Trophoblast cell (in vitro differentiated cells and primary cell): ENCODE data around the gene LEMD3.

Experiments
- DNase-seq, 2 donors: peaks; one replicate each; pipeline ENCODE4 v3.0.0-alpha.2; 2016
- H2AFZ ChIP-seq: 2 replicates; pipeline ENCODE4 v1.6.1; 2013; ENCODE audit warnings: low read length, moderate library complexity, mild to moderate bottlenecking; ENCODE audit not compliant: insufficient read depth, poor library complexity
- H2AK5ac ChIP-seq: 2 replicates; pipeline ENCODE4 v1.6.1; 2013; ENCODE audit warnings: mild to moderate bottlenecking, low read length
- H2BK120ac ChIP-seq: 2 replicates; pipeline ENCODE4 v1.6.1; 2013; ENCODE audit warnings: low read length, mild to moderate bottlenecking, moderate library complexity; ENCODE audit not compliant: insufficient read depth, poor library complexity
- H2BK12ac ChIP-seq: 2 replicates; pipeline ENCODE4 v1.6.1; 2013; ENCODE audit warnings: mild to moderate bottlenecking, low read length, moderate library complexity
- H2BK5ac ChIP-seq: 2 replicates; pipeline ENCODE4 v1.6.1; 2013; ENCODE audit warnings: low read length, low read depth, moderate library complexity, mild to moderate bottlenecking; ENCODE audit not compliant: poor library complexity
- H3K14ac ChIP-seq: 2 replicates; pipeline ENCODE4 v1.6.1; 2013; ENCODE audit warnings: mild to moderate bottlenecking, low read length
- H3K18ac ChIP-seq: 2 replicates; pipeline ENCODE4 v1.6.1; 2013; ENCODE audit warnings: mild to moderate bottlenecking, low read length
- H3K23ac ChIP-seq: 2 replicates; pipeline ENCODE4 v1.6.1; 2013; ENCODE audit warnings: low read length
- H3K27ac ChIP-seq: 2 replicates; pipeline ENCODE4 v1.5.1; 2013; ENCODE audit warnings: low read depth, mild to moderate bottlenecking, inconsistent platforms, low read length, moderate library complexity
- H3K27me3 ChIP-seq: 2 replicates; pipeline ENCODE4 v1.6.1; 2013; ENCODE audit warnings: inconsistent platforms, mild to moderate bottlenecking, low read length, moderate library complexity; ENCODE audit not compliant: insufficient read depth
- H3K36me3 ChIP-seq, 2 experiments: 1 replicate in 1 of 2; 2 replicates in 1 of 2; pipeline ENCODE4 v1.6.1; 2013; ENCODE audit warnings: low read length in 2 of 2, mild to moderate bottlenecking in 2 of 2, moderate library complexity in 1 of 2; ENCODE audit not compliant: insufficient read depth in 2 of 2, control insufficient read depth in 1 of 2
- H3K4ac ChIP-seq: 2 replicates; pipeline ENCODE4 v1.6.1; 2013; ENCODE audit warnings: low read depth, mild to moderate bottlenecking, low read length, moderate library complexity
- H3K4me1 ChIP-seq, 2 experiments: 1 replicate in 1 of 2; 2 replicates in 1 of 2; pipeline ENCODE4 v1.6.1; 2013; ENCODE audit warnings: low read length in 2 of 2, mild to moderate bottlenecking in 2 of 2, moderate library complexity in 1 of 2; ENCODE audit not compliant: insufficient read depth in 2 of 2, control insufficient read depth in 1 of 2
- H3K4me2 ChIP-seq: 2 replicates; pipeline ENCODE4 v1.6.1; 2013; ENCODE audit warnings: inconsistent platforms, mild to moderate bottlenecking, low read length, moderate library complexity
- H3K4me3 ChIP-seq: 2 replicates; pipeline ENCODE4 v1.5.1; 2013; ENCODE audit warnings: mild to moderate bottlenecking, low read depth, low read length, inconsistent platforms
- H3K79me1 ChIP-seq: one replicate; pipeline ENCODE4 v1.6.1; 2013; ENCODE audit warnings: low read length
- H3K79me2 ChIP-seq: 2 replicates; pipeline ENCODE4 v1.6.1; 2013; ENCODE audit warnings: low read length, mild to moderate bottlenecking; ENCODE audit not compliant: control insufficient read depth, insufficient read depth, poor library complexity
- H3K9ac ChIP-seq: 2 replicates; pipeline ENCODE4 v1.6.1; 2013; ENCODE audit warnings: mild to moderate bottlenecking, low read length
- H3K9me3 ChIP-seq: 2 replicates; pipeline ENCODE4 v1.6.1; 2013; ENCODE audit warnings: low read depth, mild to moderate bottlenecking, control low read depth, inconsistent platforms, low read length; ENCODE audit not compliant: insufficient read depth
- H4K12ac ChIP-seq: 2 replicates; pipeline ENCODE4 v1.6.1; 2013; ENCODE audit warnings: low read depth, mild to moderate bottlenecking, low read length, moderate library complexity
- H4K8ac ChIP-seq: 2 replicates; pipeline ENCODE4 v1.6.1; 2013; ENCODE audit warnings: low read depth, mild to moderate bottlenecking, low read length, moderate library complexity
- H4K91ac ChIP-seq: one replicate; pipeline ENCODE4 v1.6.1; 2013; ENCODE audit warnings: low read depth, mild to moderate bottlenecking, low read length, moderate library complexity
- WGBS: extraction: QIAGEN DNeasy Blood & Tissue Kit; methylation state at CpG from one replicate; pipeline ENCODE4 v1.1.7; 2013; ENCODE audit warnings: missing lambda C conversion rate; ENCODE audit not compliant: insufficient read length, insufficient coverage; ENCODE audit errors: extremely low coverage; 5-methylcytosine and 5-hydroxymethylcytosine counted together

Gene LEMD3

DNA sequence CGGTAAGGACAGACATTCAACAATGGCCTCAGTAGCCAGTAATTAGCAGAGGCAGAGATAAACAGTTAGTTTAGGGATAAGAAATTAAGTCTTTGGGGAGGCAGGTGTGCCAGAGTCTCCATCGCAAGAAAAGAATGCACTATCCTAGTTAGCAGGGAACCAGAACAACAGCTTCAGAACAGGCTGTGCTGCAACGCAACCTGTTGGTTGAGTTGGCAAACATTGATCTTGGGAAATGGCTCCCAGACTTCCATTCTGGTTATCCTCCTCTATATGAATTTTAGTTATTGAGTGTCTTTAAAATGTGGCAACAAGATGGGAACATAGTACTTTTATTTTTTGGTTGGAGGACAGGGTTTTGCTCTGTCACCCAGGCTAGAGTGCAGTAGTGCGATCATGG, 12.3 kb upstream of the LEMD3 start:
- no peak overlapping the region for H2BK12ac ChIP-seq
- H3K79me2 ChIP-seq = no peaks in the 10 kb centered on the region
- no peaks in the 10 kb centered on the region for H3K9me3 ChIP-seq
- H2BK120ac ChIP-seq = no peak overlapping the region
- no peak overlapping the region for H4K12ac ChIP-seq
- H4K91ac ChIP-seq = no peak overlapping the region
- H3K4me2 ChIP-seq = no peak overlapping the region
- H3K27me3 ChIP-seq = no peaks in the 10 kb centered on the region
- H4K8ac ChIP-seq = no peak overlapping the region
- no CpG with 5 or more reads among the region's 4 CpGs for WGBS
- no peaks in the 10 kb centered on the region for H3K4me1 ChIP-seq
- H3K4ac ChIP-seq = no peak overlapping the region
- H3K23ac ChIP-seq = no peak overlapping the region
- H3K79me1 ChIP-seq = no peaks in the 10 kb centered on the region
- no peak overlapping the region for H3K27ac ChIP-seq
- no peak overlapping the region for H3K9ac ChIP-seq
- no peaks in the 10 kb centered on the region for H3K36me3 ChIP-seq
- DNase-seq = peak in 1 of 2 donors; percentile 21
- no peak overlapping the region for H3K14ac ChIP-seq
- no peak overlapping the region for H3K18ac ChIP-seq
- H3K4me3 ChIP-seq = no peak overlapping the region
- H2AFZ ChIP-seq = no peak overlapping the region
- no peak overlapping the region for H2AK5ac ChIP-seq
- no peak overlapping the region for H2BK5ac ChIP-seq

GRCh38 chr12:65162609-65163008, 6.8 kb upstream of the LEMD3 start:
- H3K4ac ChIP-seq = no peak overlapping the region
- H3K79me2 ChIP-seq = no peaks in the 10 kb centered on the region
- no peak overlapping the region for H3K23ac ChIP-seq
- H2AK5ac ChIP-seq = no peak overlapping the region
- no peaks in the 10 kb centered on the region for H3K36me3 ChIP-seq
- H3K4me1 ChIP-seq = no peaks in the 10 kb centered on the region
- no peaks in the 10 kb centered on the region for H3K79me1 ChIP-seq
- no peak overlapping the region for H4K12ac ChIP-seq
- no peak overlapping the region for H3K4me2 ChIP-seq
- no peak overlapping the region for H3K9ac ChIP-seq
- no peak overlapping the region for H2BK12ac ChIP-seq
- no peak overlapping the region for H2BK5ac ChIP-seq
- H2AFZ ChIP-seq = no peak overlapping the region
- H4K91ac ChIP-seq = no peak overlapping the region
- no peak overlapping the region for H3K18ac ChIP-seq
- no peak overlapping the region for H3K14ac ChIP-seq
- no peak for DNase-seq
- no peaks in the 10 kb centered on the region for H3K27me3 ChIP-seq
- H3K9me3 ChIP-seq = no peaks in the 10 kb centered on the region
- H3K4me3 ChIP-seq = no peak overlapping the region
- no peak overlapping the region for H4K8ac ChIP-seq
- no peak overlapping the region for H3K27ac ChIP-seq
- H2BK120ac ChIP-seq = no peak overlapping the region
- no CpG with 5 or more reads among the region's 1 CpG for WGBS

DNA sequence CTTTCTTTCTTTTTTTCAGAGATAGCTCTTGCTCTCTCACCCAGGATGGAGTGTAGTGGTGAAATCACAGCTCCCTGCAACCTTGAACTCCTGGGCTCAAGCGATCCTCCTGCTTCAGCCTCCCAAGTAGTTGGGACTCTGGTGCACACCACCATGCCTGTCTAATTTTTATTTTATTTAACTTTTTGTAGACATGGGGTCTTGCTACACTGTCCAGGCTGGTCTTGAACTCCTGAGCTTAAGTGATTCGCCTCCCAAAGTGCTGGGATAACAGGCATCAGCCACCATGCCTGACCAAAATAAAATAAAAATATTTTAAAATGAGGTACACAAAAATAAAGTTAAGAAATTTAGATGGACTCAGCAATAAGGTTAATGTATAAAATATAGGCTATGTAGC, 5.1 kb upstream of the LEMD3 start:
- no peak overlapping the region for H3K23ac ChIP-seq
- no peak overlapping the region for H2BK12ac ChIP-seq
- no peak overlapping the region for H2BK120ac ChIP-seq
- H3K79me2 ChIP-seq = no peaks in the 10 kb centered on the region
- no peaks in the 10 kb centered on the region for H3K27me3 ChIP-seq
- H3K36me3 ChIP-seq = no peaks in the 10 kb centered on the region
- H3K9me3 ChIP-seq = no peaks in the 10 kb centered on the region
- H3K4me2 ChIP-seq = no peak overlapping the region
- H4K8ac ChIP-seq = no peak overlapping the region
- no peak overlapping the region for H3K27ac ChIP-seq
- peaks cover 0 to 3% of the 10 kb centered on the region in 2 experiments for H3K4me1 ChIP-seq
- no peak overlapping the region for H2AFZ ChIP-seq
- no peak overlapping the region for H3K4ac ChIP-seq
- peaks cover 2% of the 10 kb centered on the region for H3K79me1 ChIP-seq
- H3K9ac ChIP-seq = no peak overlapping the region
- H2BK5ac ChIP-seq = no peak overlapping the region
- no peak overlapping the region for H3K14ac ChIP-seq
- DNase-seq = no peak
- no peak overlapping the region for H3K4me3 ChIP-seq
- WGBS = no CpG with 5 or more reads among the region's 2 CpGs
- no peak overlapping the region for H2AK5ac ChIP-seq
- H3K18ac ChIP-seq = no peak overlapping the region
- H4K91ac ChIP-seq = no peak overlapping the region
- H4K12ac ChIP-seq = no peak overlapping the region

DNA sequence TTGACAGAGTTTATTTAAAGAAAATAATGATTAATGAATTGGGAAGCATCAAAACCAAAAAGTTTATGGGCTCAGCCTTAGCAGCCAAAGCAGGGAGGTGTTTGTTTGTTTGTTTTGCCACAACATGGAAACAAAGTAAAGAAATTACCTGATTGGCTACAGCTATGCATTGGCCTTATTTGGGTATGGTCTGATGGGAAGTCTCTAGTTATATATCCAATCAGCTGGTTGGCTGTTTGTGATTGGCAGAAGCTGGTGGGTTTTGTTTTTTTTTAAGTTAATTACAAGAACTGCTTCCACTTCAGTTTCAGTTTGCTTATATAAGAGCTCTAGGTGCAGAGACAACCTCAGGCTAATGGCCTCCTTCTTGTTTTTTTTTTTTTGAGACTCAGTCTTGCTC, 4.6 kb upstream of the LEMD3 start:
- peaks cover 6% of the 10 kb centered on the region for H3K79me1 ChIP-seq
- H2BK12ac ChIP-seq = no peak overlapping the region
- no peak overlapping the region for H4K8ac ChIP-seq
- no peak overlapping the region for H3K18ac ChIP-seq
- no peaks in the 10 kb centered on the region for H3K9me3 ChIP-seq
- no peak overlapping the region for H2AFZ ChIP-seq
- no peak overlapping the region for H3K14ac ChIP-seq
- H3K4me1 ChIP-seq = peaks cover 0 to 3% of the 10 kb centered on the region in 2 experiments
- no peak overlapping the region for H3K4me2 ChIP-seq
- H4K91ac ChIP-seq = no peak overlapping the region
- no peak overlapping the region for H3K23ac ChIP-seq
- H3K36me3 ChIP-seq = no peaks in the 10 kb centered on the region
- no peak overlapping the region for H3K27ac ChIP-seq
- H3K27me3 ChIP-seq = no peaks in the 10 kb centered on the region
- H3K4me3 ChIP-seq = no peak overlapping the region
- no peak overlapping the region for H3K9ac ChIP-seq
- H3K79me2 ChIP-seq = peaks cover 4% of the 10 kb centered on the region
- no peak overlapping the region for H2AK5ac ChIP-seq
- DNase-seq = no peak
- no peak overlapping the region for H4K12ac ChIP-seq
- H3K4ac ChIP-seq = no peak overlapping the region
- no peak overlapping the region for H2BK5ac ChIP-seq
- no peak overlapping the region for H2BK120ac ChIP-seq
